ENCODE measurements around the gene RFT1. TPM values are rescaled to one million over a fixed set of nuclear protein-coding genes. Genes with fewer than 3 reads are reported as not detected.

RFT1 gene
- total RNA-seq, 1 experiment from 2014 or later = 35.7 TPM

- ChIA-PET POLR2A (no interaction called here), CTCF (interaction anchor here (0.9 to 3.1 kb wide), 5 partner anchors 12 to 117 kb away, joined by 3 to 30 read pairs (median 4); no protein-coding TSS in a partner anchor)
- Histone ChIP-seq H3K27me3 (replicated peaks; ENCODE audit: control insufficient read depth, insufficient read depth, low read length) (no peaks in the 10 kb centered on the region), H3K4me1 (no peaks in the 10 kb centered on the region), H3K9me3 (no peaks in the 10 kb centered on the region), H3K4me3 (ENCODE audit: low read depth, low read length) (no peak overlapping the region), H3K36me3 (ENCODE audit: control insufficient read depth, insufficient read depth, low read length) (no peaks in the 10 kb centered on the region)
- Mint-ChIP-seq H3K4me1 (ENCODE audit: low read depth, unreplicated experiment) (no peaks in the 10 kb centered on the region), H3K4me3 (ENCODE audit: unreplicated experiment) (no peak overlapping the region), H3K36me3 (ENCODE audit: insufficient read depth, unreplicated experiment) (peaks cover 28% of the 10 kb centered on the region), H3K9me3 (ENCODE audit: unreplicated experiment) (no peaks in the 10 kb centered on the region), H3K27me3 (ENCODE audit: insufficient read depth, unreplicated experiment) (no peaks in the 10 kb centered on the region), H3K27ac (ENCODE audit: unreplicated experiment) (no peak overlapping the region)
- TF ChIP-seq CTCF (IDR thresholded peaks at IDR 0.05; ENCODE audit: insufficient read depth in 1 of 2, low read depth in 1 of 2, low read length in 1 of 2, severe bottlenecking in 1 of 2, unreplicated experiment in 1 of 2) = no peak
- intact Hi-C loops (cut with micrococcal nuclease; ENCODE audit: unreplicated experiment) = loop anchor here (1.0 to 10.0 kb wide), 3 partner anchors 49 to 161 kb away; partner anchors contain the start of gene PRKCD
- BruUV-seq (replicated peaks) = no TSS peak
- no peak for DNase-seq
Observed at GRCh38 chr3:53113293-53114010, 16.8 kb downstream of the RFT1 start.

GRCh38 chr3:53111822-53112221 is 18.4 kb downstream of the RFT1 start:
- Histone ChIP-seq H3K36me3 (ENCODE audit: control insufficient read depth, insufficient read depth, low read length) (no peaks in the 10 kb centered on the region), H3K9me3 (no peaks in the 10 kb centered on the region), H3K4me3 (ENCODE audit: low read depth, low read length) (no peak overlapping the region), H3K4me1 (no peaks in the 10 kb centered on the region), H3K27me3 (replicated peaks; ENCODE audit: control insufficient read depth, insufficient read depth, low read length) (no peaks in the 10 kb centered on the region)
- H3K4me3 Mint-ChIP-seq (ENCODE audit: unreplicated experiment) = no peak overlapping the region
- DNase-seq = no peak
- BruUV-seq (replicated peaks) = no TSS peak
- H3K36me3 Mint-ChIP-seq (ENCODE audit: insufficient read depth, unreplicated experiment) = peaks cover 22% of the 10 kb centered on the region
- no peak overlapping the region for H3K27ac Mint-ChIP-seq (ENCODE audit: unreplicated experiment)
- H3K27me3 Mint-ChIP-seq (ENCODE audit: insufficient read depth, unreplicated experiment) = no peaks in the 10 kb centered on the region
- H3K9me3 Mint-ChIP-seq (ENCODE audit: unreplicated experiment) = no peaks in the 10 kb centered on the region
- no peak for TF ChIP-seq CTCF (IDR thresholded peaks at IDR 0.05; ENCODE audit: insufficient read depth in 1 of 2, low read depth in 1 of 2, low read length in 1 of 2, severe bottlenecking in 1 of 2, unreplicated experiment in 1 of 2)
- intact Hi-C loops (cut with micrococcal nuclease; ENCODE audit: unreplicated experiment) = loop anchor here (5.0 to 10.0 kb wide), 2 partner anchors 50 to 163 kb away; partner anchors contain the start of gene PRKCD
- POLR2A ChIA-PET = no interaction called here
- CTCF ChIA-PET = no interaction called here
- H3K4me1 Mint-ChIP-seq (ENCODE audit: low read depth, unreplicated experiment) = no peaks in the 10 kb centered on the region

GRCh38 chr3:53109891-53110771 is 20.1 kb downstream of the RFT1 start:
- H3K4me3 Mint-ChIP-seq (ENCODE audit: unreplicated experiment) = no peak overlapping the region
- intact Hi-C loops (cut with micrococcal nuclease; ENCODE audit: unreplicated experiment) = loop anchor here (1.0 to 10.0 kb wide), 3 partner anchors 52 to 165 kb away; partner anchors contain the start of gene PRKCD
- Histone ChIP-seq H3K9me3 (no peaks in the 10 kb centered on the region), H3K4me1 (no peaks in the 10 kb centered on the region), H3K36me3 (ENCODE audit: control insufficient read depth, insufficient read depth, low read length) (no peaks in the 10 kb centered on the region), H3K4me3 (ENCODE audit: low read depth, low read length) (no peak overlapping the region), H3K27me3 (replicated peaks; ENCODE audit: control insufficient read depth, insufficient read depth, low read length) (no peaks in the 10 kb centered on the region)
- DNase-seq = peak in 1 of 2 experiments; percentile 53
- BruUV-seq (replicated peaks) = no TSS peak
- no peaks in the 10 kb centered on the region for H3K4me1 Mint-ChIP-seq (ENCODE audit: low read depth, unreplicated experiment)
- H3K27me3 Mint-ChIP-seq (ENCODE audit: insufficient read depth, unreplicated experiment) = no peaks in the 10 kb centered on the region
- ChIA-PET POLR2A (no interaction called here), CTCF (interaction anchor here (0.6 to 1.5 kb wide), 10 partner anchors 17 to 259 kb away, joined by 3 to 5 read pairs (median 3); no protein-coding TSS in a partner anchor)
- TF ChIP-seq CTCF (IDR thresholded peaks at IDR 0.05; ENCODE audit: insufficient read depth in 1 of 2, low read depth in 1 of 2, low read length in 1 of 2, severe bottlenecking in 1 of 2, unreplicated experiment in 1 of 2) = peak; percentile 35 to 57
- H3K36me3 Mint-ChIP-seq (ENCODE audit: insufficient read depth, unreplicated experiment) = peaks cover 22% of the 10 kb centered on the region
- no peak overlapping the region for H3K27ac Mint-ChIP-seq (ENCODE audit: unreplicated experiment)
- no peaks in the 10 kb centered on the region for H3K9me3 Mint-ChIP-seq (ENCODE audit: unreplicated experiment)

All from Caco-2 (cell line).